NCI-H2081 treated with DMSO at 0.1 percent for 48 hours (cell line): ENCODE measurements around the gene SLC6A9.

Experiments
- DNase-seq: peaks from one replicate; lab custom pipeline; 2025; lab: John Stamatoyannopoulos, UW

SLC6A9 gene

GRCh38 chr1:44002165-44002564, 29.1 kb downstream of the SLC6A9 start:
- no peak for DNase-seq

GRCh38 chr1:44000122-44000665, 31.1 kb downstream of the SLC6A9 start:
- DNase-seq: no peak

- DNase-seq: no peak
Measured at GRCh38 chr1:43999455-43999854, 31.8 kb downstream of the SLC6A9 start.

- DNase-seq: no peak
Measured at GRCh38 chr1:43998000-43998378, 33.3 kb downstream of the SLC6A9 start.

- DNase-seq: no peak
Measured at GRCh38 chr1:43997295-43997999, 33.8 kb downstream of the SLC6A9 start.

GRCh38 chr1:43996733-43997115, 34.5 kb downstream of the SLC6A9 start:
- DNase-seq: no peak

- no peak for DNase-seq
Measured at GRCh38 chr1:43995984-43996732, 35.1 kb downstream of the SLC6A9 start.

- no peak for DNase-seq
Measured at GRCh38 chr1:43994794-43995790, 36.2 kb downstream of the SLC6A9 start.

- DNase-seq: no peak
Measured at GRCh38 chr1:43994071-43994470, 37.2 kb downstream of the SLC6A9 start.

- no peak for DNase-seq
Measured at GRCh38 chr1:43993206-43993914, 37.9 kb downstream of the SLC6A9 start.

GRCh38 chr1:43992232-43992995, 38.8 kb downstream of the SLC6A9 start:
- DNase-seq: no peak

GRCh38 chr1:43991476-43992231, 39.6 kb downstream of the SLC6A9 start, which contains the start of gene CCDC24:
Gene CCDC24, plus strand, starts transcription at chr1:43991599. Its CDS starts 280 bp downstream, at chr1:43991879.
- DNase-seq: no peak

- no peak for DNase-seq
Measured at GRCh38 chr1:43991200-43991475, 40.1 kb downstream of the SLC6A9 start.

- no peak for DNase-seq
Measured at GRCh38 chr1:43990271-43991199, 40.7 kb downstream of the SLC6A9 start.

- no peak for DNase-seq
Measured at GRCh38 chr1:43987159-43987902, 43.9 kb downstream of the SLC6A9 start.

- DNase-seq: no peak
Measured at GRCh38 chr1:43986712-43987111, 44.5 kb downstream of the SLC6A9 start.

GRCh38 chr1:43985984-43986595, 45.2 kb downstream of the SLC6A9 start:
- no peak for DNase-seq

GRCh38 chr1:43984855-43985254, 46.4 kb downstream of the SLC6A9 start:
- DNase-seq: no peak
